Stromal cell of bone marrow (primary cell): Measurements from ENCODE around the gene ABTB2.
"Not testable (repeated sequence)": the region's sequence is repeated elsewhere in the genome, so short reads cannot be mapped to it uniquely, and the experiment has no call there.

Experiments used
- DNase-seq: peaks from one replicate; pipeline ENCODE4 v3.0.0-alpha.2; 2012; ENCODE audit warnings: low read depth

Gene ABTB2

GRCh38 chr11:34262531-34263081 is 95.2 kb downstream of the ABTB2 start:
- DNase-seq, result no peak

- no peak for DNase-seq
Observed at GRCh38 chr11:34261820-34262219, 96.0 kb downstream of the ABTB2 start.

- no peak for DNase-seq
Observed at GRCh38 chr11:34261095-34261494, 96.7 kb downstream of the ABTB2 start.

DNA sequence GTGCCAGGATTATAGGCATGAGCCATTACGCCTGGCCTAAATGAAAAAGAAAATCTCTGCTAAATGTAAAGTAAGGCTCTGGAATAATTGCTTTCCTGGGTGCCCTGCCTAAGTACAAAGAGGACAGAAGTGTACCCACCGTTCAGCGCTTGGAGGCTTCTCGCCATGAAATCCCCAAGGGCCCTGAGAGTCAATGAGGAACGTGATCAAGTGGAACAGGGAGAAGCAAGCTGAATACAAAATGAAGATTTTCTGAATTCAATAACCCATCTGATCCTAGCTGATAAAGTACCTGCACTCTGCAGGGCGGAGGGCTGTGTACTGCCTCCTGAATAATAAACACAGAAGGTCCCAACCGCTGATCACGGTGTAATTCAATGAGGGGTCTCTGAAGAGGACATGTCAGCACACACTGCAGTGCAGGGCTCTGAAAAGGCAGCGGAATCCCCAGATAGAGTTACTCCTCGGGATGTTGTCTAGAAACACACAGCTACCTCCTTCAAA is 97.7 kb downstream of the ABTB2 start:
- no peak for DNase-seq

DNA sequence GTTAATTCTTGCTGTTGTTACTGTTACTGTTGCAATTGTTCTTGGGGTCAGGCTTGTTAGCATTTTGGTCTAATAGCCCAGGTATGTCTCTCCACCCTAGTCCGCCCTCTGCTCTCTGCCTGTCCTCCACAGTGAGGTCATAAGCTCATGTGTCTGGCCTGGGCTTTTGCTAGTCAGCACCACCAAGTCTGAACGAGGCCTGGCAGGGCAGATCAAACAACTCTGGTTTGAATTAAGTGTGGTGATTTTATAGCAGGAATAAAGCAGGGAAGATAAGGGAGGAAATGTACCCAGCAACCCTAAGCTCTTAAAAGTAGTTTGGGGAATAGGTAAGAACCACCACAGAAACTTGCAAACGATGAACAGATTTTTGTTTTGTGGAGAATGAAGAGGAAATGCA is 98.7 kb downstream of the ABTB2 start:
- DNase-seq, result no peak

GRCh38 chr11:34256626-34257025 is 101.2 kb downstream of the ABTB2 start:
- DNase-seq, result no peak

GRCh38 chr11:34256150-34256549 is 101.7 kb downstream of the ABTB2 start:
- peak; percentile 29 for DNase-seq

DNA sequence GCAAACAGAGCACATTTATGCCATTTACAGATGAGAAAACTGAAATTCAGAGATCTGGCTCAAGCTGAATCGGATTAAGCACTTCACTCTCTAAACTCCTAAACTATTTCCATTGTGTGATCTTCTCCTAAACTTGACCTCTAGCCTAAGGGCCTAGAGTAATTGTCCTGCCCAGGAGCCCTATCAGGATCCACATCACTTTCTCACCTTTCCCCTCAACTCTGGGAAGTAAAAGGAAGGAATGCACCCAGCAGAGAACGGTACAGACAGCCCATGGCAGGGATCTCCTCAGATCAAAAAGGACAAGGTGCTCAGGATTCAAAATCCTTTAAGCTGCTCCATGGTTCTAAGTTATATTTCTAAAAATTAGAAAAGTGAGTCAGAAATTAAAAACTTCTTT is 102.7 kb downstream of the ABTB2 start:
- no peak for DNase-seq

GRCh38 chr11:34254011-34254410 is 103.8 kb downstream of the ABTB2 start:
- no peak for DNase-seq

DNA sequence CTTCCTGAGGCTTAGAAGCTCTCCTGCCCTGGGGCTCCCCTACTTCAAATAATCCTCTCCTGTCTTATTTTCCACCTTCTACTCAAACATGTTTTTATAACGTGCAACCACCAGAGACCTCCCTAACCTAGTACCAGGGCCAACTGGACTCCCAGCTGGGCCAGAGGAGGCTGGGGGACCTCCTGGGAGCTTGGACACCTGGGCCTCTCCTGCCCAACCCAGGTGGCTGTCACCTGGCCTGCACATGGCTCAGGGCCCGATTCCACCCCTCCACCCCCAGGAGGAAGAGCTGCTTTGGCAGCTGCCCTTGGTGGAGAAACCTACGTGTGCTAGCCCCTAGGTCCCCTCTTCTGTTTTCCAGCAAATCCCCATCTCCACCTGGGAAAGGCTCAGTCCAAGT is 105.2 kb downstream of the ABTB2 start:
- DNase-seq, result no peak

DNA sequence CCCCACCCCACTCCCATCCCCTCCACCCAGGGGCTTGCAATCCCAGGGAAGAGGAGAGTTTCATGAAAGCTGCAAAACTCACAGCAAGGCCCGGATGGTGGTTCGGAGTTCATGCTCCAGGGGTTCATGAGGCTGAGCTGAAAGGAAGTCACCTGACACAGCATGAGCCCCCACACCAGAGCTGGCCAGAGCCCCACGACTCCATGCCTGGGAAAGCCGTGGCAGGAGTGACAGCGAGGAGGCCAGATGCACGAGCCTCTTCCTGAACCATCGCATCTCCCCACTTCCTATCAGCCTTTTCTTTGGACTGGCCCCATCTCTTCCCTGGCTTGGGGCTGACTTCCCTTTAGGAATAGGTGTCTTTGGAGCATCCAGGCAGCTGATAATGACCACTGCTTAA is 105.8 kb downstream of the ABTB2 start:
- DNase-seq, result no peak

GRCh38 chr11:34251589-34251980 is 106.2 kb downstream of the ABTB2 start:
- peak; percentile 36 for DNase-seq

- DNase-seq, result peak; percentile 33
Observed at GRCh38 chr11:34250732-34251588, 106.8 kb downstream of the ABTB2 start.

DNA sequence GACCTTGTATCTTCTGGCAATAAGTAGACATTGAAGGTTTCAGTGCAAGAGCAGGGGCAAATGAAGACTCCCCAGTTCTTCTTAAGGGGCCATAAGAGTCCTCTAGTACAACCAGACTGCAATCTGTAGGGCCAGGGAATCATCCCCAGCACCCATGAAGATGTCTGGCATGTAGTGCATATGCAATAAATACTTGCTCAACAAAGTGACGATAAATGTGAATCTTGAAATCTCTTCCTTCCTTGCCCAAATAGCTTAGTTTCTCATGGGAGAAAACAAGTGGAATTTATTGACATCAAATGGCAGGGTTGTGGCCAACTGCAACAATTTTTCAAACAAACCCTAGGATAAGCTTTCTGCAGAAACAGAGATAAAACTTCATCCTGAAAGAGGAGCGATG is 107.6 kb downstream of the ABTB2 start:
- no peak for DNase-seq

DNA sequence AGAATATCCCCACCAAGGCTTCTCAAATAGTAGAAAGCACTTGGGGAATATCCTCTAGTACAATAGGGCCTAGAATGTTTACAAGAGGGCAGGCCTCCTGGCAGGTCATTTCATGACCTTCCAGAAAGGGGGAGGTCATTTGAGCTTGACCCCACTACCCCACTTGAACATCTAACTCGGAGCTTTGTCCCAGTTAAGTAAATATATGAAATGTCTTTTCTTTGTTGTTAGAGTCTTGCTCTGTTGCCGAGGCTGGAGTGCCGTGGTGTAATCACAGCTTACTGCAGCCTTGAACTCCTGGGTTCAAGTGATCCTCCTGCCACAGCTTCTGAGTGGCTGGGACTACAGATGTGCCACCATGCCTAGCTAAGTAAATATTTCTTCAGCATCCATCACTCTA is 108.4 kb downstream of the ABTB2 start:
- DNase-seq, result no peak

- not testable (repeated sequence) for DNase-seq
Observed at GRCh38 chr11:34246511-34246910, 111.3 kb downstream of the ABTB2 start.

DNA sequence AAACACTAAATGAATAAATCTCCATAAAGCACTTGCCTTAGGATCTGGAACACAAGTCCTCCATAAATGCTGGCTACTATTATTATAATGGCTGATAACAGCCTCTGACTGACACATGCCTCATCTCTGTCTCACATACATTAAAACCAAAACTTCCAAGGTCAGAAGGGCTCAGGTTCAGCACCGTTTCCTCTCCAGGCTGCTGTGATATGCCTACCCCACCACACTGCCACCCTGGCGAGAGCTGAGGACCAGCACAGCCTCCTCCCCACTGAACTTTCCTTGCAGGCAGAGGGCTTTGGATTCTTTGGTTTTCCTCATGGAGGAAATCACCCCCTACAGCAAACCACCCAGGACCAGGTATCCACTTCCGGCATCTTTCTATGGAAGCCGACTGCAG is 112.8 kb downstream of the ABTB2 start:
- no peak for DNase-seq

- no peak for DNase-seq
Observed at GRCh38 chr11:34243600-34244464, 114.0 kb downstream of the ABTB2 start.

GRCh38 chr11:34242037-34242625 is 115.7 kb downstream of the ABTB2 start:
- DNase-seq, result no peak

GRCh38 chr11:34240150-34240494 is 117.7 kb downstream of the ABTB2 start:
- no peak for DNase-seq

DNA sequence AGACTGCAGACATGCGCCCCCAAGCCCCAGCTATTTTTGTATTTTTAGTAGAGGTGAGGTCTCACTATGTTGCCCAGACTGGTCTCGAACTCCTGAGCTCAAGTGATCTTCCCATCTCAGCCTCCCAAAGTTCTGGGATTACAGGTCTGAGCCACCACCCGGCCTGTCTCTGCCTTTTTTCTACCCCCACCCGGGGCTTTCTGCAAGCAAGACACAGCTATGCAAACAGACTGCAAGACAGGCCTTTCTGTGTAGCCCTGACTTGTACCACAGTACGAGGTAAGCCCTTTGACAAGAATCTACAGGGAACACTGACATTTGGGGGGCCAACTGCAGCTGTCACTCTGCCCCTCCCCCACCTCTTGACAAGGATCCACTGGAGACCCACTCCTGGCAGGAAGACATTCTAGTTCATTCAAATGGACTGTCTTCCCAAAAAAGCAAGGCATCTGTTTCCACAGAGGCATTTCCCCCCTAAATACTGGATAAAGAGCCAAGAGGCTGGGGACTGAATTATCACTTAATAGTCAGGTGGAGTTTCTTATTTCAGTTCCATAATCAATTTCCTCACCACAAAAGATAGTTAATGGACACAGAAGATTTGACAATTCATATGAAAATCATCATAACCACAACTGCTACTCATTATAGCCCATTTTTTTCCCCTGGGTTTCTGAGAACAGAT is 118.2 kb downstream of the ABTB2 start:
- DNase-seq, result no peak

- no peak for DNase-seq
Observed at GRCh38 chr11:34238966-34239365, 118.8 kb downstream of the ABTB2 start.
